ENCODE measurements around the gene RAP1GAP2.

RAP1GAP2 gene

GRCh38 chr17:2854143-2855055 lies 58.2 kb downstream of the RAP1GAP2 start:
- no peak for DNase-seq

- no peak for DNase-seq
These were observed 58.9 kb downstream of the RAP1GAP2 start for GRCh38 chr17:2855063-2855600.

GRCh38 chr17:2856727-2857126 lies 60.5 kb downstream of the RAP1GAP2 start:
- no peak for DNase-seq

GRCh38 chr17:2860045-2860444 lies 63.8 kb downstream of the RAP1GAP2 start:
- no peak for DNase-seq

GRCh38 chr17:2860883-2861282 lies 64.6 kb downstream of the RAP1GAP2 start:
- DNase-seq, result no peak

- DNase-seq, result no peak
These were observed 66.0 kb downstream of the RAP1GAP2 start for GRCh38 chr17:2862197-2862596.

- DNase-seq, result no peak
These were observed 67.0 kb downstream of the RAP1GAP2 start for GRCh38 chr17:2863204-2863603.

GRCh38 chr17:2865228-2865627 lies 69.0 kb downstream of the RAP1GAP2 start:
- no peak for DNase-seq

GRCh38 chr17:2867441-2868424 lies 71.5 kb downstream of the RAP1GAP2 start:
- no peak for DNase-seq

- DNase-seq, result no peak
These were observed 73.4 kb downstream of the RAP1GAP2 start for GRCh38 chr17:2869604-2870003.

- no peak for DNase-seq
These were observed 75.0 kb downstream of the RAP1GAP2 start for GRCh38 chr17:2871205-2871604.

GRCh38 chr17:2871720-2872119 lies 75.5 kb downstream of the RAP1GAP2 start:
- no peak for DNase-seq

GRCh38 chr17:2872282-2872681 lies 76.0 kb downstream of the RAP1GAP2 start:
- DNase-seq, result no peak

- no peak for DNase-seq
These were observed 78.0 kb downstream of the RAP1GAP2 start for GRCh38 chr17:2874189-2874686.

GRCh38 chr17:2875608-2876007 lies 79.4 kb downstream of the RAP1GAP2 start:
- DNase-seq, result no peak

GRCh38 chr17:2876467-2876866 lies 80.2 kb downstream of the RAP1GAP2 start:
- no peak for DNase-seq

- no peak for DNase-seq
These were observed 82.6 kb downstream of the RAP1GAP2 start for GRCh38 chr17:2878751-2879254.

GRCh38 chr17:2880050-2880449 lies 83.8 kb downstream of the RAP1GAP2 start:
- no peak for DNase-seq

- DNase-seq, result no peak
These were observed 85.1 kb downstream of the RAP1GAP2 start for GRCh38 chr17:2881295-2881694.

- DNase-seq, result no peak
These were observed 87.4 kb downstream of the RAP1GAP2 start for GRCh38 chr17:2883544-2884213.

GRCh38 chr17:2885733-2886132 lies 89.5 kb downstream of the RAP1GAP2 start:
- no peak for DNase-seq

- DNase-seq, result no peak
These were observed 92.1 kb downstream of the RAP1GAP2 start for GRCh38 chr17:2888326-2888725.
